Activated CD8-positive, alpha-beta T cell treated with anti-CD3 and anti-CD28 coated beads, Interleukin-2, amount 10 ng/mL, durations not matched to agents 7 days and 5 days (primary cell): Measurements from ENCODE around the gene MBNL2. TPM values are rescaled to one million over a fixed set of nuclear protein-coding genes. Genes with fewer than 3 reads are reported as not detected.

ENCODE experiments used
- ATAC-seq: fragments of 150-1000 bp; cut with Tn5 transposase; one replicate; pipeline ENCODE4 v1.10.0; 2021; ENCODE audit warnings: moderate library complexity
- CTCF ChIA-PET: fragments of 350-600 bp; sonication (Branson Sonifier 250); formaldehyde crosslinking; loops from one replicate; lab custom pipeline; 2021; ENCODE audit warnings: antibody characterized with exemption; lab: Charles Lee
- POLR2A ChIA-PET: fragments of 350-600 bp; sonication (Branson Sonifier 250); formaldehyde crosslinking; loops from one replicate; lab custom pipeline; 2021; ENCODE audit warnings: antibody characterized with exemption; lab: Charles Lee
- DNase-seq: peaks from one replicate; pipeline ENCODE4 v3.0.0-alpha.2; 2020
- H3K27ac Mint-ChIP-seq: one replicate; pipeline ENCODE4 v1.8.0; 2021; ENCODE audit warnings: mild to moderate bottlenecking, mixed read lengths
- H3K27me3 Mint-ChIP-seq: one replicate; pipeline ENCODE4 v1.8.0; 2021; ENCODE audit warnings: low read depth, mixed read lengths
- H3K36me3 Mint-ChIP-seq: one replicate; pipeline ENCODE4 v1.8.0; 2021; ENCODE audit warnings: low read depth, mixed read lengths
- H3K4me1 Mint-ChIP-seq: one replicate; pipeline ENCODE4 v1.8.0; 2021; ENCODE audit warnings: low read depth, mixed read lengths
- H3K4me3 Mint-ChIP-seq: one replicate; pipeline ENCODE4 v1.8.0; 2021; ENCODE audit warnings: mild to moderate bottlenecking, mixed read lengths
- H3K9me3 Mint-ChIP-seq: one replicate; pipeline ENCODE4 v1.8.0; 2022; ENCODE audit warnings: mixed read lengths; ENCODE audit not compliant: insufficient read depth
- total RNA-seq, 2 experiments: library from RNA; stranded (reverse); gene quantifications; one replicate each; pipeline ENCODE4 v1.2.3, GENCODE V29; 2021

MBNL2 gene
- total RNA-seq, 2 experiments from 2014 or later, result 11.6 to 12.3 TPM

GRCh38 chr13:97339019-97339987, 117.2 kb downstream of the MBNL2 start:
- Mint-ChIP-seq H3K27me3 (no peaks in the 10 kb centered on the region), H3K4me3 (no peak overlapping the region), H3K36me3 (peaks cover 5% of the 10 kb centered on the region), H3K4me1 (no peaks in the 10 kb centered on the region), H3K27ac (no peak overlapping the region), H3K9me3 (no peaks in the 10 kb centered on the region)
- ChIA-PET CTCF (no interaction called here), POLR2A (no interaction called here)
- DNase-seq, result no peak
- no peak for ATAC-seq

- H3K4me3 Mint-ChIP-seq, result no peak overlapping the region
- CTCF ChIA-PET, result interaction anchor here (5.5 kb wide), 1 partner anchor 230 kb away, joined by 94 read pairs; no protein-coding TSS in a partner anchor
- POLR2A ChIA-PET, result no interaction called here
- no peaks in the 10 kb centered on the region for H3K9me3 Mint-ChIP-seq
- peaks cover 5% of the 10 kb centered on the region for H3K36me3 Mint-ChIP-seq
- H3K27ac Mint-ChIP-seq, result no peak overlapping the region
- DNase-seq (no peak), ATAC-seq (no peak)
- no peaks in the 10 kb centered on the region for H3K4me1 Mint-ChIP-seq
- H3K27me3 Mint-ChIP-seq, result no peaks in the 10 kb centered on the region
Observed at GRCh38 chr13:97339988-97340749, 118.0 kb downstream of the MBNL2 start.

- Mint-ChIP-seq H3K9me3 (no peaks in the 10 kb centered on the region), H3K27ac (no peak overlapping the region), H3K4me3 (no peak overlapping the region), H3K36me3 (peaks cover 5% of the 10 kb centered on the region), H3K27me3 (no peaks in the 10 kb centered on the region), H3K4me1 (no peaks in the 10 kb centered on the region)
- CTCF ChIA-PET, result interaction anchor here (0.7 to 5.5 kb wide), 3 partner anchors 18 to 814 kb away, joined by 3 to 94 read pairs (median 3); no protein-coding TSS in a partner anchor
- POLR2A ChIA-PET, result no interaction called here
- ATAC-seq (no peak), DNase-seq (no peak)
Observed at GRCh38 chr13:97341135-97341534, 119.0 kb downstream of the MBNL2 start.

GRCh38 chr13:97342136-97342535, 120.0 kb downstream of the MBNL2 start:
- peaks cover 5% of the 10 kb centered on the region for H3K36me3 Mint-ChIP-seq
- DNase-seq, result no peak
- CTCF ChIA-PET, result interaction anchor here (0.8 to 5.5 kb wide), 5 partner anchors 10 to 232 kb away, joined by 3 to 94 read pairs (median 3); no protein-coding TSS in a partner anchor
- H3K4me3 Mint-ChIP-seq, result no peak overlapping the region
- no peaks in the 10 kb centered on the region for H3K4me1 Mint-ChIP-seq
- H3K27ac Mint-ChIP-seq, result no peak overlapping the region
- POLR2A ChIA-PET, result no interaction called here
- no peak for ATAC-seq
- H3K27me3 Mint-ChIP-seq, result no peaks in the 10 kb centered on the region
- H3K9me3 Mint-ChIP-seq, result no peaks in the 10 kb centered on the region

DNA sequence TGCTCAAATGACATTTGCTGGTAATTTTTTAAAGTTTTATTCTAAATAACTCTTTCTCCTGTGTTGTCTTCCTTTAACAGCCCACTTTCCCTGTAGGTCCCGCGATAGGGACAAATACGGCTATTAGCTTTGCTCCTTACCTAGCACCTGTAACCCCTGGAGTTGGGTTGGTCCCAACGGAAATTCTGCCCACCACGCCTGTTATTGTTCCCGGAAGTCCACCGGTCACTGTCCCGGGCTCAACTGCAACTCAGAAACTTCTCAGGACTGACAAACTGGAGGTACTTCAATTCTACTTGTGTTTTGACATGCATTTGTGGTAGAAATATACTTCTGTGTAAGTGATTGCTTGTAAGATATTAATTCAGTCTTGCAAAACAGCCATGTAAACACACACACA, 120.8 kb downstream of the MBNL2 start:
- DNase-seq, result no peak
- no peak overlapping the region for H3K27ac Mint-ChIP-seq
- CTCF ChIA-PET, result interaction anchor here (0.8 to 5.5 kb wide), 3 partner anchors 116 to 233 kb away, joined by 3 to 94 read pairs (median 4); no protein-coding TSS in a partner anchor

DNA sequence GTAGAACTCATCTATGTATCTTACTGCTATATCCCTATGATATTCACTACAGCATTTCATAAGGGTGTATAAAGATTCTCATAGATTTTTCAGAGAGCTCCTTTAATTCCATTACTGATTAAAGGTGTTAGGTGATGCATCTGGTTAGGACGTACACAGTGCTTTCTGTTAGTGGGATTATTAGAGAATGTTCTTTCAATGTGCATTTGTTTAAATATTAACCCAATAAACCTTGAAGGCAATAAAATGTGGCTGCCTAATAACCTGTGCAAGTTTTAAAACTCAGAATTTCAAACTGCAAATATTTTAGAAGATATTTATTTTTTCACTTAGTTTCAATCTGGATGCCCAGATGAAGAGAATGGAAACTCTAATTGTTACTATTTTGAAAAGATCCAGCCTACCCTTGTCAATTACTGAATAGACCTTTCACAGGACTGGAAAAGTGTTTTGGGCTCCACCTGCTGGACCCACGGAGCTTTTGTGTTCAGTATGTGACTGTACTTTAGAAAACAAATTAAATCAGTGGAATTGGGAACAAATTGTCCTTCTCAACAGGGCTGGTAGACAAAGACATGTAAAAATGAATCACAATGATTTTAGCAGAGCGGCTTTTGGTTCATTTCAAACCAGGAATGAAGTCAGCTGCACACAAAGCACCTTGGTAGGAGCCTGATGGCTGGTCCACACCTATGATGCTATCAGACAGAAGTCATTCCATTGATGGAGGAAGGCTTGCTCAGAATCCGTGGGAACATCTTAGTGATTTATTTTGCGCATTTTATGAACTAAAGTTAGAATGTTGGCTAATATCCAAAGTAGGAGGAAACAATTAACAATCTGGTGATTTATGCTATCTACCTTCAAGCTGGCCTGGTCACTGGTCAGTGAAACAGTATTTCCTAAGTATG, 122.4 kb downstream of the MBNL2 start:
- Mint-ChIP-seq H3K9me3 (no peaks in the 10 kb centered on the region), H3K27ac (no peak overlapping the region), H3K4me1 (no peaks in the 10 kb centered on the region), H3K27me3 (no peaks in the 10 kb centered on the region), H3K4me3 (no peak overlapping the region), H3K36me3 (peaks cover 5% of the 10 kb centered on the region)
- ChIA-PET CTCF (interaction anchor here (0.6 to 5.5 kb wide), 11 partner anchors 15 to 326 kb away, joined by 3 to 94 read pairs (median 3); partner anchors contain the start of gene MBNL2), POLR2A (no interaction called here)
- peak; percentile 67 for ATAC-seq
- DNase-seq, result peak; percentile 61

More for the DNA sequence above, 120.8 kb downstream of the MBNL2 start:
- no peak overlapping the region for H3K4me3 Mint-ChIP-seq
- no peaks in the 10 kb centered on the region for H3K4me1 Mint-ChIP-seq
- no peak for ATAC-seq
- H3K36me3 Mint-ChIP-seq, result peaks cover 5% of the 10 kb centered on the region
- H3K9me3 Mint-ChIP-seq, result no peaks in the 10 kb centered on the region
- H3K27me3 Mint-ChIP-seq, result no peaks in the 10 kb centered on the region
- POLR2A ChIA-PET, result no interaction called here

- H3K4me1 Mint-ChIP-seq, result no peaks in the 10 kb centered on the region
- CTCF ChIA-PET, result interaction anchor here (1.1 kb wide), 1 partner anchor 236 kb away, joined by 4 read pairs; no protein-coding TSS in a partner anchor
- no peak overlapping the region for H3K4me3 Mint-ChIP-seq
- DNase-seq (no peak), ATAC-seq (no peak)
- POLR2A ChIA-PET, result no interaction called here
- no peaks in the 10 kb centered on the region for H3K9me3 Mint-ChIP-seq
- no peak overlapping the region for H3K27ac Mint-ChIP-seq
- no peaks in the 10 kb centered on the region for H3K27me3 Mint-ChIP-seq
- peaks cover 9% of the 10 kb centered on the region for H3K36me3 Mint-ChIP-seq
Observed at GRCh38 chr13:97346097-97346496, 124.0 kb downstream of the MBNL2 start.

DNA sequence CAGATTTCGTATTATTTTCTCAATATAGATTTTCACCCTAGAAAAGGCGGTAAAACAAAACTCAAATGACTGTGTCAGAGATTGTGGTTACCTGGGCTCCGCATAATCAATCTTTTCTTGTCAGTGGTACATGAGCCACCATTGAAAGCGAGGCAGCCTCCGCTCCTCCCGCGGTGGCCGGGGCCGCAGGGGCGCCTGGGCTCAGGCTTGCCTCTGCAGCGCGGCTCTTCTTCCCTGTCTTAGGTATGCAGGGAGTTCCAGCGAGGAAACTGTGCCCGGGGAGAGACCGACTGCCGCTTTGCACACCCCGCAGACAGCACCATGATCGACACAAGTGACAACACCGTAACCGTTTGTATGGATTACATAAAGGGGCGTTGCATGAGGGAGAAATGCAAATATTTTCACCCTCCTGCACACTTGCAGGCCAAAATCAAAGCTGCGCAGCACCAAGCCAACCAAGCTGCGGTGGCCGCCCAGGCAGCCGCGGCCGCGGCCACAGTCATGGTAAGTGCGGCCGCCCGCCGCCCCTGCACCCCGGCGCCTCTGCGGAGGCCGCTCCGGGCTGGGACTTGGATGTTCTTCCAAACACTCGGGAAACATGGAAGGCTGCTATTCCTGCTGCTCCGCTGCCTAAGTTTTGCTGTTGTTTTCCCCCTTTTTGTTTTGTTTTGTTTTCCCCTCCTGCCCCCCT, 124.6 kb downstream of the MBNL2 start:
- POLR2A ChIA-PET, result no interaction called here
- Mint-ChIP-seq H3K27me3 (no peaks in the 10 kb centered on the region), H3K36me3 (peaks cover 9% of the 10 kb centered on the region), H3K4me3 (no peak overlapping the region), H3K27ac (no peak overlapping the region), H3K4me1 (no peaks in the 10 kb centered on the region), H3K9me3 (no peaks in the 10 kb centered on the region)
- ATAC-seq (no peak), DNase-seq (no peak)
- CTCF ChIA-PET, result interaction anchor here (1.1 kb wide), 1 partner anchor 237 kb away, joined by 4 read pairs; no protein-coding TSS in a partner anchor

- ATAC-seq (no peak), DNase-seq (no peak)
- H3K4me3 Mint-ChIP-seq, result no peak overlapping the region
- CTCF ChIA-PET, result interaction anchor here (1.1 to 3.1 kb wide), 3 partner anchors 12 to 237 kb away, joined by 3 to 15 read pairs (median 4); no protein-coding TSS in a partner anchor
- POLR2A ChIA-PET, result no interaction called here
- H3K27ac Mint-ChIP-seq, result no peak overlapping the region
- no peaks in the 10 kb centered on the region for H3K27me3 Mint-ChIP-seq
- H3K36me3 Mint-ChIP-seq, result peaks cover 9% of the 10 kb centered on the region
- no peaks in the 10 kb centered on the region for H3K9me3 Mint-ChIP-seq
- H3K4me1 Mint-ChIP-seq, result no peaks in the 10 kb centered on the region
Observed at GRCh38 chr13:97347255-97347932, 125.3 kb downstream of the MBNL2 start.

DNA sequence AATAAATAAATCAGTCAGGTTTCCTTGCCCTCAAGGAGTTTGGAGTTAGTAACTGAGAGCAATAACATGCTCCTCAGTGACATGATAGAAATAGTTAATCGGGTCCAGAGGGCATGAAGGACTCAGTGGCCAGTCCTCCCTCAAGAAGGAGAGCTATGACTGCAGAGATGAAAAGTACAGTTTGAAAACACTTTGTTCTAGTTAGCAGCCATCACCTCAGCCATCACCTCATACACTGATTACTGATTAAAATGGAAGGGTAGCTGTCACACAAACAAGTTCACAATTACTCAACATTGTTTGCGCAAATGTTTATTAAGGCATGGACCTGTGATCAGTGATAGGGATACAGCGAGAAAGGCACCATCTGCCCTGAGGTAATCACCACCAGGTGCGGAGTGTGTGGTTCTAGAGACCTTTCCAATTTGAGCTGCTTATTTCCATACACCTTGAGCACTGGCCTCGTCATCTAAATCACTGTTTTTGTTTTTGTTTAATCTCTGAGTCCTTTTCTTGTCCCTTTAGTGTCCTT, 126.5 kb downstream of the MBNL2 start:
- H3K9me3 Mint-ChIP-seq, result no peaks in the 10 kb centered on the region
- peaks cover 4% of the 10 kb centered on the region for H3K36me3 Mint-ChIP-seq
- DNase-seq, result no peak

More for the DNA sequence above, 126.5 kb downstream of the MBNL2 start:
- ChIA-PET POLR2A (no interaction called here), CTCF (interaction anchor here (1.0 to 3.1 kb wide), 4 partner anchors 11 to 239 kb away, joined by 3 to 15 read pairs (median 3); partner anchors contain the start of gene MBNL2)
- Mint-ChIP-seq H3K27me3 (no peaks in the 10 kb centered on the region), H3K4me1 (no peaks in the 10 kb centered on the region), H3K27ac (no peak overlapping the region), H3K4me3 (no peak overlapping the region)
- ATAC-seq, result no peak
